OCI-M2 (cell line): ENCODE measurements around the gene NHLRC1.

Source experiments
- DNase-seq: peaks from one replicate; lab custom pipeline; 2025; ENCODE audit not compliant: unreplicated experiment; lab: John Stamatoyannopoulos, UW

The NHLRC1 gene

DNA sequence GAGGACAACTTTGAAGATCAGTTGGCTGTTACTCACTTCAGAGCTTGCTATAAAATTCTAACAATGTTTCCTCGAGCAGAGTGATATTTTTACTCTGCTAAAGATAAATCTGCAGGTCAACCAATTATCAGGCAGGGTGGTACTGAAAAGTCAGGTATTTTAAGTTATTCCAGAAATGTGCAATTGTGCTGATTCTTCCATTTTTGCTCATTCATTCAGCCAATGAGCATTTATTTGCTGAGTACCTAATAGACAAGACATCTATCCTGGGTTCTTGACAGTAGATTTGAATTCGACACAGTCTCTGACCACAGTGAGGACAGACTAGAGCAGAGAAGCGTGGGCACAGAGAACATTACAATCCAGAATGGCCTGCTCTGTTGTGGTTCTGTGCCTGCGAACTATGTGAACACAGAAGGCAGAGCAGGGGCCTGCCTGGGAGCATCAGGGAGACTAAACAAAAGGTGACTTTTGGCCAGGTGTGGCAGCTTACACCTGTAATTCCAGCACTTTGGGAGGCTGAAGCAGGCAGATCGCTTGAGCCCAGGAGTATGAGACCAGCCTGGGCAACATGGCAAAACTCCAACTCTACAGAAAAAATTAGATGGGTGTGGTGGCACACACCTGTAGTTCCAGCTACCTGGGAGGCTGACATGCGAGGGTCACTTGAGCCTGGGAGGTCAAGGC, 17.6 kb upstream of the NHLRC1 start:
- DNase-seq: no peak

DNA sequence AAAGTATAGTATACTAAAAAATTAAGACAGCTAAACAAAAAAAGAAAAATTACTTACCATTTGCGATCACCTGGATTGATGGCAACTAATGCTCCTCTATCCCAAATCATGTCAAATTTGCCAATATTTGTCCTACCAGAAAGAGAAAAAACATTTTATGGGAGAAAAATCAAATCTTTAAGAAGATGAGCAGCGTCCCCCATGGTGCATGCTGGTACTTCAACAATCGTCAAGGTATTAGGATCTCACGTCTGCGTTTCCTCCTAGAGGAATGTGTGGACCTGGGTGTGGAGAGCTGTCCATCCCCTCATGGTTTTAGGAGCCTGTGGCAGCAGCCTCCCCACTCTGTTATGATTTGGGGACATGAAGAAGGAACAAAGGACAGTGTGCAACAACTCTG, 16.4 kb upstream of the NHLRC1 start:
- no peak for DNase-seq

GRCh38 chr6:18136260-18136659, 13.8 kb upstream of the NHLRC1 start:
- DNase-seq: no peak

- no peak for DNase-seq
Measured at GRCh38 chr6:18135171-18135570, 12.7 kb upstream of the NHLRC1 start.

GRCh38 chr6:18132346-18132745, 9.9 kb upstream of the NHLRC1 start:
- no peak for DNase-seq

DNA sequence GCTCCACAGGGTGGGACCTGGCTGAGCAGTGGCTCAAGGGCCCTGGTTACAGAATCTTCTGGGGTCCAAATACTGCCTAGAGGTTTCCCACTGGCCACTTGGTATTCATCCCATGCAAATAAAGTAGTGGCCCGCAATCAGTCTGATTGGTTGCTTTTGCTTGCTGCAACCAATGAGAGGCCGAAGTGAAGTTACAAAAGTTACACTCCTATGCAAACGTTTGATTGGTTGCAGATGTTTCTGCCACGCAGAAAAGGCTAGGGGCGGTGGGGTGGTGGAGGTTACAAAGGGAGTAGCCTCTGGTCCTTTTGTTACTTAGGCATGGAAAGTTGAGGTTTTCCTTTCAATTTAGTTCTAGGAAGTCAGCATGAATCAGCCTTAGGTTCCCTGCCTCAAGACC, 3.6 kb upstream of the NHLRC1 start:
- no peak for DNase-seq

DNA sequence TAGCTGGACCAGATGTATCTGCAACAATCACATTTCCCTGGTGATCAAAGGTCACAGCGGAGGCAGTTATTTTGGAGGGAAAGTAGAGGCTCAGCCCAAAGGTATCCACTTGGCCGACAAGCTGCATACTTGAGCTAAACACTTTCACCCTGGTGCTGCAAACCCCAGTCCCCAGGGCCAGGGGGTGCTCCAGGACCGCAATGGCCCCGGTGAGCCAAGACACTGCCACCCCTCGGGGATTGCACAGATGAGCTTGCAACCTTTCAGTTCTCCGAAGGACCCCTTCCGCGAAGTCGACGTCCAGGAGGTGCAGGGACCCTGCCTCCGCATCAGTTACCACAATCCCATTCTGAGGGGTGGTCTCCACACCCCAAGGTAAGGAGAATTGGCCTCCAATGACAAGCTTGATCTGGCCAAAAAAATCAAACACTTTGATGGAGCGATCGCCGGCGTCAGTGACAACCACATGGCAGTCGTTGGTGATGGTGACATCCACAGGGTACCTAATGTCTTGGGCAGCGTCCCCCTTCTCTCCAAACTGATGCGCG, 823 bp downstream of the NHLRC1 start:
- peak; percentile 18 for DNase-seq

GRCh38 chr6:18119236-18119635, 3.2 kb downstream of the NHLRC1 start:
- DNase-seq: no peak

DNA sequence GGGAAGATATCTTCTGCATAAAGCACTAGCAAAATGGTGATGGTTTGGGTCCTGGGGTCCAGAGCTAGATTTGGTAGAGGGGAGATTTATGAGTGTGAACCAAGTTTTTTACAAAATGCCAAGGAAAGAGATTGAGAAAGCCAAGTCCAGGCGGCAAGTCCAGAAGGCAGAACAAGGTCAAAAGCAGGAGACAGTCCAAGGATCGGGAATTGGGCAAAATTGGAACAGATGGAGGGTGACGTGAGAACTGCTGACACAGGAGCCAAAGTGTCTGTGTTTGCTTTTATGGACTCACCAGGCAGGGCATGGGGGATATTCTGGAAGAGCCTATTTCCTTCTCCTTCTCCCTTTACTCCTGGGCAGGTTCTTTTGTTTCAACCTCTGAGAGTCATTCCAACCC, 4.1 kb downstream of the NHLRC1 start:
- DNase-seq: no peak

GRCh38 chr6:18117136-18117535, 5.3 kb downstream of the NHLRC1 start:
- DNase-seq: no peak

DNA sequence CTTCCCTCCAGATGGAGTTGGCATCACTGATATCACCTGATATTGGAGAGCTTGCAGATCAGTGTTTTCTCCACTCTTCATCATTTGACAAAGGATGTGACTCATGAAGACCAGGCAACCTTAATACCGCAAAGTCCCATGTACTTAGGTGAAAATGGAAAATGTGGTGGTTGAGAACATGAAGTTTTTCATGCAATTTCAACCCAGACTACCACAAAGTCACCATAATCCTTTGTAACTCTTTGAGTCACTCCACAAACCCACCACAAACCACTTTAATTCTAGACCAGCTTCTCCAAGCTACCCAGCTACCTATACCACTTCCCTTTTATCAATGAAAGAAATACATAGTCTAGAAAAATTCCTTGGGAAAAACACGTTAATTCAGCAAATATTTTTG, 7.1 kb downstream of the NHLRC1 start:
- no peak for DNase-seq

DNA sequence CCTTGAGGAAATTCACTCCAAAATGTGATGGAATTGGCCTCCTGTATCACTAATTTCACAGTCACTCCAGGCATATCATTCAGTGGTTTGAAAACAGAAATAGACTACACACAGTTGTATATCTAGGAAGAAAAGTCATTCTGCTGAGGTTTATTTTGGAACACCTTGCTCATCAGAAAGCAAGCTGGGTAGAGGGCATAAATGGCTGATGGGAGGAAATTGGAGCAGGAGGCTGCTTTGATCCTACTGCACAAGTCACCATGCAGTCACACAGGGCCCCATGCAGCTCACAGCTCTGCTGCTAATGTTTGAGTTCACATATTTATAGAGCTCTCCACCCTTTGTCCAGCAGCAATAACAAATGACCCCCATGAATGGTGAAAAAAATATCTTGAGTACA, 12.3 kb downstream of the NHLRC1 start:
- no peak for DNase-seq

- no peak for DNase-seq
Measured at GRCh38 chr6:18107061-18107460, 15.4 kb downstream of the NHLRC1 start.

GRCh38 chr6:18102783-18103509, 19.5 kb downstream of the NHLRC1 start:
- DNase-seq: no peak

- DNase-seq: no peak
Measured at GRCh38 chr6:18101873-18102272, 20.6 kb downstream of the NHLRC1 start.

DNA sequence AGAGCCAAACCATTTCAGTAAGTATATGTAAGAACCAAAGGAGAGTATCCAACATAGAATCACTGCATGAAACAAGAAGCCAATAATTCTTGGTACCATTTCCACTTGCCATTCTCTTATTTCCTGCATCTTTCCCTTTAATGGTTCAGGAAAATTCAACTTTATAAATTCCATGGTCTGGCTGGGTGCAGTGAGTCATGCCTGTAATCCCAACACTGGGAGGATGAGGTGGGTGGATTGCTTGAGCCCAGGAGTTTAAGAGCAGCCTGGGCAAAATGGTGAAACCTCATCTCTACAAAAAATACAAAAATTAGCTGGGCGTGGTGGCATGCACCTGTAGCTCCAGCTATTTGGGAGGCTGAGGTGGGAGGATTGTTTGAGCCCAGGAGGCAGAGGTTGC, 21.2 kb downstream of the NHLRC1 start:
- DNase-seq: no peak

DNA sequence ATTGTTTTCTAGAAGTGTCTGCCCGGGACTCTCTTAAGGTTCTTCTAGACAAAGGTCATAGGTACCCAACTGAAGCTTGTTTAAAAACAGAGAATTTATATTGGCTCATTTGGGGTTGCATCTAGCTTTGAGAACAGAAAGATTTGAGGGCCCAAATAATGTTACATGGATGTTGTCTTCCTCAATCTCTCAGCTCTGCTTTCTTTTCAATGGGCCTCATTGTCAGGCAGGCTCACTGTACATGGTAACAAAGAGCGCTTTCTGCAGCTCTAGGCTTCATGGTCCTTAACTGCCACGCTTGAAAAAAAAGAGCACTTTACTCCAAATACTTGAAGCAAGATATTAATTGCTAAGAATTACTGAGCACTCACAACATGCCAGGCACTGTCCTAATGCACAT, 22.2 kb downstream of the NHLRC1 start:
- no peak for DNase-seq

GRCh38 chr6:18099511-18099910, 23.0 kb downstream of the NHLRC1 start:
- DNase-seq: no peak

DNA sequence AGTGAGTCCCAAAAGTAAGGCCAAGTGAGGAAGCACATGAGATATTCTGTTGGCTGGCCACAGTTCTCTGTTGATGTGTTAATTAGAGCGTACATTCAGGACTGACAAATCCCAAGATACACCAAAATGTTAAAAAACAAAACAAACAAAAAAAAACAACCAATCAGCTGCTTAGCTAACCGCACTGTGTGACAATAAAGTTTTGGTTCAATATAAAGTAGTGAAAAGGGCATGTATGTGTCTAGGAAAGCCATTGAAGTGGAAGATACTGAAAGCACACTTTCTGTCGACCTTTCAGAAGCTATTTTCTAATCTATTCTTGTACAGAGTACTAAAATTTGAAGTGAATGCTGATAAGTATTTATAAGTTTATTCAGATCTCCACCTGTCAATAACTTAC, 26.1 kb downstream of the NHLRC1 start:
- DNase-seq: no peak

DNA sequence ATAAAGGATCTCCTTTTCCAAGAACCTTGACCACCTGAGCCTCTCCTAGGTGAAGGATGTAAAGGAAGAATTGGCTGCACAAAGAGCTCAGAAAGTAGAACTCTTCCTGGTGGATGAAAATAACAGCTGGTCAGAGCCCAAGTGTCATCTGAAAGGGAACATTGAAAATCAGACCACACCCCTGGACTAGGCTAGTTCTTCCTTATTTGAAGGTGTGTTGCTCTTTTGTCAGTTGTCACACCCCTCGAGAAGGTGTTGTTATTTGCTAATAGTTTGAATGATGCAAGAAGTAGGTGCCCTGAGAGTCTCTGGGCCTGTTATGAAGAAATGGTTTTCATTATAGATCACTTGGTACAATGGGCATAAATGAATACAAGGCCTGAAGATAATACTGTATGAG, 31.1 kb downstream of the NHLRC1 start:
- DNase-seq: no peak

DNA sequence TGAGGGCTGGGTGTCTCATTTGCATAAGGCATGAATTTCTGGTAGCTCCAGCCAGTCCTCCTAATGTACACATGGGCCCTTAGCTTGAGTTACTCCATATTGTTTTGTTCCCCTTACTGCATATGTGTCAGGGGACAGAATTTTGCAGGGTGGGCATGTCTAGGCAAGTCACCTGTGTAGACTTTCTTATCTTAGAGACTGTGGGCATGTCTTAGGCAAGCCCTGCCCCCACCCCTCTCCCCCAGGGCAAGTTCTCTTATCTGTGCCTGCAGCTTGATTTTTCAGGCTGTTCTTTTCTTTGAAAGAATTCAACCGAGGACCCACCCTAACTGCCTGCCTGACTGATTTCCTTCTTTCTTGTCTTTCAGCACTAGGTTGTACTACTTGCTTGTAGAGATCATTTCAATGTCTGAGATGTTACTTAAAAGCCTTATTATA, 32.1 kb downstream of the NHLRC1 start:
- no peak for DNase-seq
